Kidney glomerular epithelial cell (primary cell): ENCODE data around the gene INTS1.

Experiments
- DNase-seq: peaks from one replicate; lab custom pipeline; 2025; lab: John Stamatoyannopoulos, UW

The INTS1 gene

GRCh38 chr7:1431226-1431625 lies 73.0 kb downstream of the INTS1 start:
- no peak for DNase-seq

GRCh38 chr7:1430056-1430845 lies 73.9 kb downstream of the INTS1 start:
- DNase-seq, result no peak

GRCh38 chr7:1428941-1429501 lies 75.2 kb downstream of the INTS1 start:
- no peak for DNase-seq

GRCh38 chr7:1427064-1427657 lies 77.0 kb downstream of the INTS1 start:
- DNase-seq, result no peak

GRCh38 chr7:1426474-1426873 lies 77.7 kb downstream of the INTS1 start:
- DNase-seq, result no peak

GRCh38 chr7:1425292-1426136 lies 78.7 kb downstream of the INTS1 start:
- DNase-seq, result no peak

GRCh38 chr7:1424041-1424440 lies 80.1 kb downstream of the INTS1 start:
- no peak for DNase-seq

GRCh38 chr7:1423264-1423811 lies 80.9 kb downstream of the INTS1 start:
- DNase-seq, result no peak

- DNase-seq, result no peak
Measured at GRCh38 chr7:1422512-1423263, 81.5 kb downstream of the INTS1 start.

- DNase-seq, result no peak
Measured at GRCh38 chr7:1421946-1422345, 82.2 kb downstream of the INTS1 start.

GRCh38 chr7:1421020-1421790 lies 83.0 kb downstream of the INTS1 start:
- DNase-seq, result no peak
